ENCODE data around the gene PLAU.

The PLAU gene

DNA sequence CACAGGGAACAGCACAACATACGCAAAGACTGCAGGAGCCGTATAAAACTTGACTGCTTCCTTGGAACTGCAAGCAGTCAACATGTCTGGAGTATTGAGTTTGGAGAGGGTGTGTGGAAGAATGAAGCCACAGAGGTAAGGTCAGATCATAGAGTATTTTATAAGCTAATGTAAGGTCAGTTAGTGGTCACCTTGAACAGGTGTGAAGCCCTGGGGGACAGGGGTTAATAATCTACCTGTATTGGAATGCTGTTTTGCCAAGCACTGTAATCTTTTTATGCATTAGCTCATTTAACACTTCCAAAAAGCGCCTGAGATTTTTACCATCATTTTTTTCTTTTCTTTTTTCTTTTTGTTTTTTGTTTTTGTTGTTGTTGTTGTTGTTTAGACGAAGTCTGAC, 23.1 kb downstream of the PLAU start:
- peaks cover 3% of the 10 kb centered on the region for H3K4me1 ChIP-seq (ENCODE audit: insufficient read depth, insufficient read length)
- no peaks in the 10 kb centered on the region for H3K27me3 ChIP-seq (ENCODE audit: insufficient read depth, insufficient read length)
- no peaks in the 10 kb centered on the region for H3K9me3 ChIP-seq (ENCODE audit: insufficient read depth, low read length)
- H3K4me3 ChIP-seq (ENCODE audit: insufficient read length, low read depth), result no peak overlapping the region
- H3K9ac ChIP-seq (ENCODE audit: insufficient read length, low read depth), result no peak overlapping the region
- H3K36me3 ChIP-seq (ENCODE audit: insufficient read depth, insufficient read length, low read length), result no peaks in the 10 kb centered on the region
- TF ChIP-seq YY1 (IDR thresholded peaks at IDR 0.05; ENCODE audit: insufficient read depth, insufficient read length) (no peak), SUZ12 (IDR thresholded peaks at IDR 0.05; ENCODE audit: extremely low read depth, insufficient read depth, insufficient read length) (no peak), ZNF274 (IDR thresholded peaks at IDR 0.05; ENCODE audit: low read depth, low read length) (no peak)
- no peak for DNase-seq (ENCODE audit: low read depth, low spot score)

DNA sequence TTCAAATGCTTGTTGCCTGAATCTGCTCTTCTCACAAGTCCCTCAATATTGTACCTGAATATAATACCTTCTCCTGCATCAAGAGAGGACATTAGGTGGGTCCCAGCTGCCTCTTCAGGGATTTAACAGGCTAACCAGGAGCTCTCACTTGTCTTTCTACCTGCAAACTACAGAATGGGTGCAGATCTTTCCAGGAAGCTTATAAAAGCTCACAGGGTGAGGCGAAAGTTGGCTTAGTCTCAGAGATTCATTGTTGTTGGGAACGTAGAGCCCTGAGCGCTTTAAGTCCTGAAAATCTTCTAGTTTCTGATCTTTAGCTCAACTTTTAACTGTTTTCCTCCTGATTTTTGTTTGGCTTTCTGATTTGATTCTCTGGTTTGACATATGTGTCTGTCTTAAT, 25.0 kb downstream of the PLAU start:
- Histone ChIP-seq H3K9ac (ENCODE audit: insufficient read length, low read depth) (no peak overlapping the region), H3K4me1 (ENCODE audit: insufficient read depth, insufficient read length) (peaks cover 3% of the 10 kb centered on the region), H3K27me3 (ENCODE audit: insufficient read depth, insufficient read length) (no peaks in the 10 kb centered on the region), H3K4me3 (ENCODE audit: insufficient read length, low read depth) (no peak overlapping the region), H3K9me3 (ENCODE audit: insufficient read depth, low read length) (no peaks in the 10 kb centered on the region), H3K36me3 (ENCODE audit: insufficient read depth, insufficient read length, low read length) (no peaks in the 10 kb centered on the region)
- no peak for DNase-seq (ENCODE audit: low read depth, low spot score)
- no peak for TF ChIP-seq YY1 (IDR thresholded peaks at IDR 0.05; ENCODE audit: insufficient read depth, insufficient read length)

DNA sequence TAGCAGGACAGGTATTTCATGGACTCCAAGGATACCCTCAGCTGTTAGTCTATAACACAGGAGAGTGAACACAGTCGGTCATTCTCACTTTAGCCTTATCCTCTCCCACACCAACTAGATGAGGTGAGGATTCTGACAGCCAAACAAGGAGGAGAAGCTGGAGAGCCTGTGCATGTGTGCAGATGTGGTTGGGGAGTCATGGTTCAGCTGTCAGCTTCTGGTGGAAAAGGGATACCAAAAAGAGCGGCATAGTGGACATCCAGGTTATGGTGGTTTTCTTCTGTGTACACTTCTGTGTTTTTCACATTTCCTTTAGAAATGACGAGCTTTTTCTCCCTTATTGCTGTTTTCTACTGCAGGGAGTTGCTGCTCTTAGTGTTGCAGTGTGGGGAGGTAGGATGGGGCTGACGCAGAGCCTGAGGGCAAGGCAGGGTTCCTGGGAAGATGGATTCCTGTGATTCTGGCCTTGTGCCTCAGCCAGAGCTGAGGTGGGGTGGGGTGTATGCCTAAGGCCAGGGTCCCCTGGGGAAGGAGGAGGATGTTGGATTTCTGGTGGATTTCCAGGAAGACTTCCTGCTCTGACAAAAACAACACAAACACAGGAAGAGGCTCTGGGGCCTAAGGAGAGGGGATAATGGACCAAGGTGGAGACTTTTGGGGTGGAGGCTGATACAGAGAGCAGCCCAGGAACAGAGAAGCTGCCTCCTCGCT, 26.6 kb downstream of the PLAU start:
- H3K4me3 ChIP-seq (ENCODE audit: insufficient read length, low read depth), result no peak overlapping the region
- no peaks in the 10 kb centered on the region for H3K36me3 ChIP-seq (ENCODE audit: insufficient read depth, insufficient read length, low read length)
- TF ChIP-seq SUZ12 (IDR thresholded peaks at IDR 0.05; ENCODE audit: extremely low read depth, insufficient read depth, insufficient read length) (no peak), ZNF274 (IDR thresholded peaks at IDR 0.05; ENCODE audit: low read depth, low read length) (no peak), YY1 (IDR thresholded peaks at IDR 0.05; ENCODE audit: insufficient read depth, insufficient read length) (no peak)
- DNase-seq (ENCODE audit: low read depth, low spot score), result no peak
- no peaks in the 10 kb centered on the region for H3K9me3 ChIP-seq (ENCODE audit: insufficient read depth, low read length)
- H3K4me1 ChIP-seq (ENCODE audit: insufficient read depth, insufficient read length), result no peaks in the 10 kb centered on the region
- H3K27me3 ChIP-seq (ENCODE audit: insufficient read depth, insufficient read length), result no peaks in the 10 kb centered on the region
- H3K9ac ChIP-seq (ENCODE audit: insufficient read length, low read depth), result no peak overlapping the region

DNA sequence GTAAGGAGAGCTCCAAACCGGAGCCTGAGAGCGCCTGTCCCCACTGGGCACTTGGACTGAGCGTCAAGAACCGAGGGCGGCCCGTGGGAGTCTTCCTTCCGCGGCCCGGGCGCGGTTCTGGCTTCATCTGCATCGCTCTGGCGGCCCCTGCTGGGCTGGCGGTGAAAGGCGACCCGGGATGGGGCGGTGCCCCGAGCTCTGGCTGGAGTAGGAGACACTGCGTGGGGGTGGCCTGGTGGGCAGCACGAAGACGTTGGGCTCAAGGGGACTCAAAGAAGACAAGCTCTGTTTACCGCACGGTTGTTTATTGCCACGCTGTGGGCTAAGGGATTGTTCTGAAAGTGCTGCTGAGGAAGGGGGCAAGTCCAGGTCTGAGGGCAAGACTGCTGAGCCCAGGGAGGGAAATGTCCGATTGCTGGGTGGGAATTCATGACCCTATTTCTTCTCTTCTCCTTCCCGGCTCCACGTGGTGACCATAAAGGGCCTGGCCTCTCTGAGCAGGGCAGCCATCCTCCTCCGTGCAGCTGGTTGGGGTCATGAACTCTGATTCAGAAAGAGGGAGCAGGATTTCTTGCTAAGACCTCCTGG, 29.8 kb downstream of the PLAU start:
- Histone ChIP-seq H3K4me3 (ENCODE audit: insufficient read length, low read depth) (no peak overlapping the region), H3K9ac (ENCODE audit: insufficient read length, low read depth) (peak overlapping the region; percentile 67)

DNA sequence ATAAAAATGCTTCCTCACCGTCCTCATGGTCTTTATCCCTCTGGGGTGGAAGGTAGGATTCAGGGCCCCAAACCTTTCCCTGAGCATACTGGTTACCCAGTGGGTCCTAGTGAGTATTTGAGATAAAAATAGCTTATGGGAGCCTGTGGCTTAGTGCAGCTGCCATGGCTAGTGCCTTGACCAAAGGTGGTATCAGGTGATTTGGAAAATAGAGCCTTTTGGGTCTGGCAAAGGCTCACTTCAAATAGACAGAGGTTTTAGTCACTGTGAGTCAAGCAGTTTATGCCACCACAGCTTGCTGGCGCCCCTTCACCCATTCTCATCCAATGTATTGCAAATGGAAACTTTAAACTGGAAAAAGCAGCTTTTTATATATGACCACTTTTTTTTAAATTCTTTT, 30.4 kb downstream of the PLAU start:
- Histone ChIP-seq H3K4me3 (ENCODE audit: insufficient read length, low read depth) (no peak overlapping the region), H3K36me3 (ENCODE audit: insufficient read depth, insufficient read length, low read length) (no peaks in the 10 kb centered on the region), H3K9me3 (ENCODE audit: insufficient read depth, low read length) (peaks cover 18% of the 10 kb centered on the region; the same call in 1 of the 2 replicates), H3K27me3 (ENCODE audit: insufficient read depth, insufficient read length) (no peaks in the 10 kb centered on the region), H3K9ac (ENCODE audit: insufficient read length, low read depth) (no peak overlapping the region), H3K4me1 (ENCODE audit: insufficient read depth, insufficient read length) (no peaks in the 10 kb centered on the region)
- no peak for TF ChIP-seq SUZ12 (IDR thresholded peaks at IDR 0.05; ENCODE audit: extremely low read depth, insufficient read depth, insufficient read length)
- TF ChIP-seq ZNF274 (IDR thresholded peaks at IDR 0.05; ENCODE audit: low read depth, low read length), result no peak
- TF ChIP-seq YY1 (IDR thresholded peaks at IDR 0.05; ENCODE audit: insufficient read depth, insufficient read length), result no peak
- DNase-seq (ENCODE audit: low read depth, low spot score), result no peak

More for the DNA sequence above, 29.8 kb downstream of the PLAU start:
- DNase-seq (ENCODE audit: low read depth, low spot score), result no peak
- Histone ChIP-seq H3K27me3 (ENCODE audit: insufficient read depth, insufficient read length) (no peaks in the 10 kb centered on the region), H3K36me3 (ENCODE audit: insufficient read depth, insufficient read length, low read length) (no peaks in the 10 kb centered on the region), H3K9me3 (ENCODE audit: insufficient read depth, low read length) (peaks cover 18% of the 10 kb centered on the region; the same call in 1 of the 2 replicates), H3K4me1 (ENCODE audit: insufficient read depth, insufficient read length) (no peaks in the 10 kb centered on the region)
- TF ChIP-seq YY1 (IDR thresholded peaks at IDR 0.05; ENCODE audit: insufficient read depth, insufficient read length) (no peak), SUZ12 (IDR thresholded peaks at IDR 0.05; ENCODE audit: extremely low read depth, insufficient read depth, insufficient read length) (no peak), ZNF274 (IDR thresholded peaks at IDR 0.05; ENCODE audit: low read depth, low read length) (no peak)

DNA sequence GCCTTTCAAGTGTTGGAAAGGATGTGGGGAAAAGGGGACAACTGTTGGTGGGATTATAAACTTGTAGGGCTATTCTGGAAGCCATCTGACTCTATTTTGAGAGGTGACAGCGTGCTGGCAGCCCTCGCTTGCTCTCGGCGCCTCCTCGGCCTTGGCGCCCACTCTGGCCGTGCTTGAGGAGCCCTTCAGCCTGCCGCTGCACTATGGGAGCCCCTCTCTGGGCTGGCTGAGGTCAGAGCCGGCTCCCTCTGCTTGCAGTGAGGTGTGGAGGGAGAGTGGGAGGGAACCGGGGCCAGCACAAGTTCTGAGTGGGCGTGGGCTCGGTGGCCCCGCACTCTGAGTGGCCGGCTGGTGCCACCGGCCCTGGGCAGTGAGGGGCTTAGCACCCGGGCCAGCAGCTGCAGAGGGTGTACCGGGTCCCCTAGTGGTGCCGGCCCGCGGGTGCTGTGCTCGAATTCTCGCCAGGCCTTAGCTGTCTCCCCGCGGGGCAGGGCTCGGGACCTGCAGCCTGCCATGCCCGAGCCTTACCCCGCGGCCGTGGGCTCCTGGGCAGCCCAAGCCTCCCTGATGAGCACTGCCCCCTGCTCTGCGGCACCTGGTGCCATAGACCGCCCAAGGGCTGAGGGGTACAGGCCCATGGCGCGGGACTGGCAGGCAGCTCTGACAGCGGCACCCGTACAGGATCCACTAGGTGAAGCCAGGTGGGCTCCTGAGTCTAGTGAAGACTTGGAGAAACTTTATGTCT, 33.6 kb downstream of the PLAU start:
- Histone ChIP-seq H3K36me3 (ENCODE audit: insufficient read depth, insufficient read length, low read length) (no peaks in the 10 kb centered on the region), H3K4me3 (ENCODE audit: insufficient read length, low read depth) (no peak overlapping the region), H3K27me3 (ENCODE audit: insufficient read depth, insufficient read length) (no peaks in the 10 kb centered on the region), H3K4me1 (ENCODE audit: insufficient read depth, insufficient read length) (no peaks in the 10 kb centered on the region), H3K9ac (ENCODE audit: insufficient read length, low read depth) (no peak overlapping the region), H3K9me3 (ENCODE audit: insufficient read depth, low read length) (peaks cover 18% of the 10 kb centered on the region; the same call in 1 of the 2 replicates)
- no peak for DNase-seq (ENCODE audit: low read depth, low spot score)
- no peak for TF ChIP-seq YY1 (IDR thresholded peaks at IDR 0.05; ENCODE audit: insufficient read depth, insufficient read length)
- TF ChIP-seq ZNF274 (IDR thresholded peaks at IDR 0.05; ENCODE audit: low read depth, low read length), result no peak
- TF ChIP-seq SUZ12 (IDR thresholded peaks at IDR 0.05; ENCODE audit: extremely low read depth, insufficient read depth, insufficient read length), result no peak

Data from NT2/D1 (cell line).